HG02840 (cell line): ENCODE results near the gene KCNK18.
A peak's percentile ranks its signal among the peaks of the same experiment; 100 is the strongest.
"Not testable (repeated sequence)": the region's sequence is repeated elsewhere in the genome, so short reads cannot be mapped to it uniquely, and the experiment has no call there.

ENCODE experiments used
- ATAC-seq: cut with Tn5 transposase; IDR thresholded peaks from one replicate; pipeline ENCODE4 v1.9.1; 2021; ENCODE audit warnings: mild to moderate bottlenecking, moderate library complexity, moderate number of reproducible peaks; ENCODE audit not compliant: unreplicated experiment, low FRiP score

KCNK18 gene

GRCh38 chr10:117169480-117169879, 27.8 kb upstream of the KCNK18 start:
- no peak for ATAC-seq

- ATAC-seq, result no peak
These were observed 27.0 kb upstream of the KCNK18 start for GRCh38 chr10:117170244-117170643.

- peak; percentile 71 for ATAC-seq
These were observed 22.7 kb upstream of the KCNK18 start for GRCh38 chr10:117174439-117175214.

- ATAC-seq, result peak; percentile 34
These were observed 21.9 kb upstream of the KCNK18 start for GRCh38 chr10:117175215-117175900.

GRCh38 chr10:117175901-117176534, 21.3 kb upstream of the KCNK18 start:
- ATAC-seq, result peak; percentile 33

GRCh38 chr10:117178190-117178589, 19.1 kb upstream of the KCNK18 start:
- no peak for ATAC-seq

GRCh38 chr10:117184296-117184695, 13.0 kb upstream of the KCNK18 start:
- ATAC-seq, result no peak

GRCh38 chr10:117184821-117185220, 12.5 kb upstream of the KCNK18 start:
- no peak for ATAC-seq

- not testable (repeated sequence) for ATAC-seq
These were observed 11.5 kb upstream of the KCNK18 start for GRCh38 chr10:117185817-117186216.

- no peak for ATAC-seq
These were observed 10.3 kb upstream of the KCNK18 start for GRCh38 chr10:117186832-117187615.

- no peak for ATAC-seq
These were observed 8.9 kb upstream of the KCNK18 start for GRCh38 chr10:117188371-117188770.

GRCh38 chr10:117189557-117189956, 7.7 kb upstream of the KCNK18 start:
- ATAC-seq, result no peak

- ATAC-seq, result no peak
These were observed 799 bp downstream of the KCNK18 start for GRCh38 chr10:117198088-117198487.

GRCh38 chr10:117201826-117202225, 4.5 kb downstream of the KCNK18 start:
- ATAC-seq, result no peak

GRCh38 chr10:117204316-117204715, 7.0 kb downstream of the KCNK18 start:
- ATAC-seq, result no peak

- ATAC-seq, result no peak
These were observed 14.9 kb downstream of the KCNK18 start for GRCh38 chr10:117212176-117212575.

GRCh38 chr10:117214401-117214800, 17.1 kb downstream of the KCNK18 start:
- ATAC-seq, result no peak

- no peak for ATAC-seq
These were observed 17.8 kb downstream of the KCNK18 start for GRCh38 chr10:117215079-117215478.

- ATAC-seq, result no peak
These were observed 18.7 kb downstream of the KCNK18 start for GRCh38 chr10:117216028-117216427.

GRCh38 chr10:117216611-117217195, 19.4 kb downstream of the KCNK18 start:
- peak; percentile 73 for ATAC-seq
